ENCODE measurements around the gene NCAPG2.

- TF ChIP-seq, protein P1, sequence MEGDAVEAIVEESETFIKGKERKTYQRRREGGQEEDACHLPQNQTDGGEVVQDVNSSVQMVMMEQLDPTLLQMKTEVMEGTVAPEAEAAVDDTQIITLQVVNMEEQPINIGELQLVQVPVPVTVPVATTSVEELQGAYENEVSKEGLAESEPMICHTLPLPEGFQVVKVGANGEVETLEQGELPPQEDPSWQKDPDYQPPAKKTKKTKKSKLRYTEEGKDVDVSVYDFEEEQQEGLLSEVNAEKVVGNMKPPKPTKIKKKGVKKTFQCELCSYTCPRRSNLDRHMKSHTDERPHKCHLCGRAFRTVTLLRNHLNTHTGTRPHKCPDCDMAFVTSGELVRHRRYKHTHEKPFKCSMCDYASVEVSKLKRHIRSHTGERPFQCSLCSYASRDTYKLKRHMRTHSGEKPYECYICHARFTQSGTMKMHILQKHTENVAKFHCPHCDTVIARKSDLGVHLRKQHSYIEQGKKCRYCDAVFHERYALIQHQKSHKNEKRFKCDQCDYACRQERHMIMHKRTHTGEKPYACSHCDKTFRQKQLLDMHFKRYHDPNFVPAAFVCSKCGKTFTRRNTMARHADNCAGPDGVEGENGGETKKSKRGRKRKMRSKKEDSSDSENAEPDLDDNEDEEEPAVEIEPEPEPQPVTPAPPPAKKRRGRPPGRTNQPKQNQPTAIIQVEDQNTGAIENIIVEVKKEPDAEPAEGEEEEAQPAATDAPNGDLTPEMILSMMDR (IDR thresholded peaks at IDR 0.05), result no peak
- TF ChIP-seq ZFX (IDR thresholded peaks at IDR 0.05; ENCODE audit: borderline replicate concordance), result no peak
These were observed 112.1 kb downstream of the NCAPG2 start for GRCh38 chr7:158592541-158592940.

Measured in 22Rv1 (cell line).